Effector memory CD8-positive, alpha-beta T cell (primary cell): ENCODE data around the gene GADD45G.

ENCODE experiments used
- ATAC-seq: fragments of 150-1000 bp; cut with Tn5 transposase; replicated peaks from 2 replicates; pipeline ENCODE4 v1.10.0; 2021; ENCODE audit warnings: mild to moderate bottlenecking, moderate library complexity
- DNase-seq, 3 experiments: peaks; one replicate each; pipeline ENCODE4 v3.0.0; 2021
- H3K27ac Mint-ChIP-seq, 2 donors: one replicate each; pipeline ENCODE4 v1.8.0; 2022; ENCODE audit warnings: mild to moderate bottlenecking in 2 of 2, mixed read lengths in 2 of 2, moderate library complexity in 2 of 2
- H3K27me3 Mint-ChIP-seq, 2 donors: one replicate each; pipeline ENCODE4 v1.8.0; 2022; ENCODE audit warnings: mixed read lengths in 2 of 2
- H3K36me3 Mint-ChIP-seq: one replicate; pipeline ENCODE4 v1.8.0; 2022; ENCODE audit warnings: mild to moderate bottlenecking, moderate library complexity, mixed read lengths; ENCODE audit not compliant: insufficient read depth
- H3K4me1 Mint-ChIP-seq, 2 donors: one replicate each; pipeline ENCODE4 v1.8.0; 2022; ENCODE audit warnings: low read depth in 2 of 2, mixed read lengths in 2 of 2
- H3K4me3 Mint-ChIP-seq, 2 donors: one replicate each; pipeline ENCODE4 v1.8.0; 2022; ENCODE audit warnings: mild to moderate bottlenecking in 2 of 2, mixed read lengths in 2 of 2, moderate library complexity in 2 of 2
- H3K9me3 Mint-ChIP-seq, 2 donors: one replicate each; pipeline ENCODE4 v1.8.0; 2022; ENCODE audit warnings: mixed read lengths in 2 of 2

The GADD45G gene

GRCh38 chr9:89621676-89622075 lies 16.9 kb downstream of the GADD45G start:
- Mint-ChIP-seq H3K27me3 (peaks cover 16 to 43% of the 10 kb centered on the region in 2 donors), H3K27ac (no peak overlapping the region), H3K4me3 (no peak overlapping the region), H3K9me3 (no peaks in the 10 kb centered on the region), H3K36me3 (no peaks in the 10 kb centered on the region), H3K4me1 (no peaks in the 10 kb centered on the region)
- ATAC-seq, result no peak
- DNase-seq, result no peak

- Mint-ChIP-seq H3K4me3 (no peak overlapping the region), H3K4me1 (no peaks in the 10 kb centered on the region), H3K27ac (no peak overlapping the region), H3K36me3 (no peaks in the 10 kb centered on the region), H3K27me3 (peaks cover 9 to 37% of the 10 kb centered on the region in 2 donors), H3K9me3 (no peaks in the 10 kb centered on the region)
- DNase-seq (no peak), ATAC-seq (no peak)
Observed at GRCh38 chr9:89622933-89623861, 18.4 kb downstream of the GADD45G start.

- H3K27me3 Mint-ChIP-seq, result peaks cover 9 to 36% of the 10 kb centered on the region in 2 donors
- no peak overlapping the region for H3K4me3 Mint-ChIP-seq
- ATAC-seq (no peak), DNase-seq (no peak)
- H3K27ac Mint-ChIP-seq, result no peak overlapping the region
- H3K9me3 Mint-ChIP-seq, result no peaks in the 10 kb centered on the region
- H3K4me1 Mint-ChIP-seq, result no peaks in the 10 kb centered on the region
- H3K36me3 Mint-ChIP-seq, result no peaks in the 10 kb centered on the region
Observed at GRCh38 chr9:89623925-89624420, 19.2 kb downstream of the GADD45G start.

GRCh38 chr9:89625721-89626687 lies 21.2 kb downstream of the GADD45G start:
- H3K4me1 Mint-ChIP-seq, result no peaks in the 10 kb centered on the region
- no peak overlapping the region for H3K4me3 Mint-ChIP-seq
- no peak overlapping the region for H3K27ac Mint-ChIP-seq
- ATAC-seq (no peak), DNase-seq (no peak)
- H3K27me3 Mint-ChIP-seq, result peaks cover 9 to 36% of the 10 kb centered on the region in 2 donors
- no peaks in the 10 kb centered on the region for H3K9me3 Mint-ChIP-seq
- H3K36me3 Mint-ChIP-seq, result no peaks in the 10 kb centered on the region

- ATAC-seq (no peak), DNase-seq (no peak)
- H3K4me3 Mint-ChIP-seq, result no peak overlapping the region
- no peaks in the 10 kb centered on the region for H3K4me1 Mint-ChIP-seq
- H3K9me3 Mint-ChIP-seq, result no peaks in the 10 kb centered on the region
- H3K36me3 Mint-ChIP-seq, result no peaks in the 10 kb centered on the region
- no peak overlapping the region for H3K27ac Mint-ChIP-seq
- H3K27me3 Mint-ChIP-seq, result peaks cover 9 to 36% of the 10 kb centered on the region in 2 donors
Observed at GRCh38 chr9:89626741-89627265, 22.0 kb downstream of the GADD45G start.

- H3K27ac Mint-ChIP-seq, result no peak overlapping the region
- no peaks in the 10 kb centered on the region for H3K36me3 Mint-ChIP-seq
Observed at GRCh38 chr9:89628601-89629000, 23.8 kb downstream of the GADD45G start.

GRCh38 chr9:89629081-89629976 lies 24.5 kb downstream of the GADD45G start:
- peaks cover 9 to 44% of the 10 kb centered on the region in 2 donors for H3K27me3 Mint-ChIP-seq
- H3K36me3 Mint-ChIP-seq, result no peaks in the 10 kb centered on the region
- no peaks in the 10 kb centered on the region for H3K9me3 Mint-ChIP-seq
- no peak overlapping the region for H3K4me3 Mint-ChIP-seq
- no peak for ATAC-seq
- no peak for DNase-seq
- H3K4me1 Mint-ChIP-seq, result no peaks in the 10 kb centered on the region
- no peak overlapping the region for H3K27ac Mint-ChIP-seq

More at GRCh38 chr9:89628601-89629000, 23.8 kb downstream of the GADD45G start:
- H3K9me3 Mint-ChIP-seq, result no peaks in the 10 kb centered on the region
- peaks cover 9 to 44% of the 10 kb centered on the region in 2 donors for H3K27me3 Mint-ChIP-seq
- DNase-seq (no peak), ATAC-seq (no peak)
- H3K4me3 Mint-ChIP-seq, result no peak overlapping the region
- H3K4me1 Mint-ChIP-seq, result no peaks in the 10 kb centered on the region

- no peak overlapping the region for H3K27ac Mint-ChIP-seq
- no peak overlapping the region for H3K4me3 Mint-ChIP-seq
- H3K27me3 Mint-ChIP-seq, result peaks cover 9 to 44% of the 10 kb centered on the region in 2 donors
- DNase-seq (no peak), ATAC-seq (no peak)
- no peaks in the 10 kb centered on the region for H3K4me1 Mint-ChIP-seq
- no peaks in the 10 kb centered on the region for H3K36me3 Mint-ChIP-seq
- H3K9me3 Mint-ChIP-seq, result no peaks in the 10 kb centered on the region
Observed at GRCh38 chr9:89630508-89630907, 25.7 kb downstream of the GADD45G start.

- no peak overlapping the region for H3K4me3 Mint-ChIP-seq
- H3K27ac Mint-ChIP-seq, result no peak overlapping the region
- no peaks in the 10 kb centered on the region for H3K4me1 Mint-ChIP-seq
- DNase-seq (no peak), ATAC-seq (no peak)
- H3K27me3 Mint-ChIP-seq, result peaks cover 9 to 40% of the 10 kb centered on the region in 2 donors
- H3K36me3 Mint-ChIP-seq, result no peaks in the 10 kb centered on the region
- H3K9me3 Mint-ChIP-seq, result no peaks in the 10 kb centered on the region
Observed at GRCh38 chr9:89631384-89631783, 26.6 kb downstream of the GADD45G start.

- DNase-seq (no peak), ATAC-seq (no peak)
- Mint-ChIP-seq H3K36me3 (no peaks in the 10 kb centered on the region), H3K4me1 (no peaks in the 10 kb centered on the region), H3K9me3 (no peaks in the 10 kb centered on the region), H3K27ac (no peak overlapping the region), H3K4me3 (no peak overlapping the region), H3K27me3 (peaks cover 0 to 31% of the 10 kb centered on the region in 2 donors)
Observed at GRCh38 chr9:89632192-89632733, 27.5 kb downstream of the GADD45G start.

GRCh38 chr9:89632736-89633135 lies 27.9 kb downstream of the GADD45G start:
- H3K36me3 Mint-ChIP-seq, result no peaks in the 10 kb centered on the region
- no peaks in the 10 kb centered on the region for H3K9me3 Mint-ChIP-seq
- DNase-seq (no peak), ATAC-seq (no peak)
- H3K27me3 Mint-ChIP-seq, result peaks cover 0 to 28% of the 10 kb centered on the region in 2 donors
- H3K4me1 Mint-ChIP-seq, result no peaks in the 10 kb centered on the region
- H3K4me3 Mint-ChIP-seq, result no peak overlapping the region
- H3K27ac Mint-ChIP-seq, result no peak overlapping the region

- no peaks in the 10 kb centered on the region for H3K9me3 Mint-ChIP-seq
- no peaks in the 10 kb centered on the region for H3K4me1 Mint-ChIP-seq
- H3K27ac Mint-ChIP-seq, result no peak overlapping the region
- peaks cover 0 to 34% of the 10 kb centered on the region in 2 donors for H3K27me3 Mint-ChIP-seq
- no peak for ATAC-seq
- H3K4me3 Mint-ChIP-seq, result no peak overlapping the region
- DNase-seq, result no peak
- H3K36me3 Mint-ChIP-seq, result no peaks in the 10 kb centered on the region
Observed at GRCh38 chr9:89633404-89633803, 28.6 kb downstream of the GADD45G start.
